ENCODE data around the gene SCAMP2.
"Not testable (repeated sequence)": the region's sequence is repeated elsewhere in the genome, so short reads cannot be mapped to it uniquely, and the experiment has no call there.

Gene SCAMP2

GRCh38 chr15:74891469-74891868, 18.3 kb upstream of the SCAMP2 start:
- no peak overlapping the region for H3K4me3 ChIP-seq (ENCODE audit: low read depth, low read length)
- no peak for DNase-seq (ENCODE audit: low read depth)
- TF ChIP-seq CTCF (IDR thresholded peaks at IDR 0.05; ENCODE audit: low read depth, low read length, missing control alignments) = no peak
- in situ Hi-C loops (cut with HindIII; ENCODE audit: low sequenced_read_pairs) = no loop called here

GRCh38 chr15:74890665-74890960, 17.4 kb upstream of the SCAMP2 start:
- in situ Hi-C loops (cut with HindIII; ENCODE audit: low sequenced_read_pairs) = no loop called here
- TF ChIP-seq CTCF (IDR thresholded peaks at IDR 0.05; ENCODE audit: low read depth, low read length, missing control alignments) = no peak
- peak overlapping the region; percentile 94 for H3K4me3 ChIP-seq (ENCODE audit: low read depth, low read length)
- no peak for DNase-seq (ENCODE audit: low read depth)

GRCh38 chr15:74889883-74890664, 16.9 kb upstream of the SCAMP2 start, which contains the start of gene MPI:
TSS of gene MPI (plus strand) at chr15:74890042. CDS start at chr15:74890074, 32 bp downstream.
- in situ Hi-C loops (cut with HindIII; ENCODE audit: low sequenced_read_pairs) = no loop called here
- TF ChIP-seq CTCF (IDR thresholded peaks at IDR 0.05; ENCODE audit: low read depth, low read length, missing control alignments) = no peak
- peak within 1 kb of the TSS; percentile 94 for H3K4me3 ChIP-seq (ENCODE audit: low read depth, low read length)
- peak; percentile 33 for DNase-seq (ENCODE audit: low read depth)

GRCh38 chr15:74889390-74889882, 16.3 kb upstream of the SCAMP2 start:
- TF ChIP-seq CTCF (IDR thresholded peaks at IDR 0.05; ENCODE audit: low read depth, low read length, missing control alignments) = no peak
- H3K4me3 ChIP-seq (ENCODE audit: low read depth, low read length) = peak overlapping the region; percentile 94
- in situ Hi-C loops (cut with HindIII; ENCODE audit: low sequenced_read_pairs) = no loop called here
- no peak for DNase-seq (ENCODE audit: low read depth)

GRCh38 chr15:74888716-74889115, 15.6 kb upstream of the SCAMP2 start:
- H3K4me3 ChIP-seq (ENCODE audit: low read depth, low read length) = no peak overlapping the region
- in situ Hi-C loops (cut with HindIII; ENCODE audit: low sequenced_read_pairs) = no loop called here
- TF ChIP-seq CTCF (IDR thresholded peaks at IDR 0.05; ENCODE audit: low read depth, low read length, missing control alignments) = no peak
- no peak for DNase-seq (ENCODE audit: low read depth)

- H3K4me3 ChIP-seq (ENCODE audit: low read depth, low read length); DNase-seq (ENCODE audit: low read depth); in situ Hi-C loops (cut with HindIII; ENCODE audit: low sequenced_read_pairs): not testable (repeated sequence)
Observed at GRCh38 chr15:74887537-74888193, 14.5 kb upstream of the SCAMP2 start.

GRCh38 chr15:74885461-74885860, 12.3 kb upstream of the SCAMP2 start:
- in situ Hi-C loops (cut with HindIII; ENCODE audit: low sequenced_read_pairs) = no loop called here
- TF ChIP-seq CTCF (IDR thresholded peaks at IDR 0.05; ENCODE audit: low read depth, low read length, missing control alignments) = no peak

More at GRCh38 chr15:74885461-74885860, 12.3 kb upstream of the SCAMP2 start:
- no peak overlapping the region for H3K4me3 ChIP-seq (ENCODE audit: low read depth, low read length)
- DNase-seq (ENCODE audit: low read depth) = no peak
